ENCODE data around the gene GPR153. TPM values are rescaled to one million over a fixed set of nuclear protein-coding genes. Genes with fewer than 3 reads are reported as not detected.

The GPR153 gene
- total and polyA plus RNA-seq, 12 donors = 1.8 to 8.5 (median 3.6) TPM

GRCh38 chr1:6207075-6207885 is 53.6 kb downstream of the GPR153 start:
- DNase-seq = peak; percentile 32 to 42
- Histone ChIP-seq H3K9me3 (no peaks in the 10 kb centered on the region), H3K27me3 (peaks cover 0 to 44% (median 0%) of the 10 kb centered on the region in 7 donors), H3K36me3 (peaks cover 0 to 31% (median 3%) of the 10 kb centered on the region in 9 donors), H3K27ac (peak overlapping the region in 9 of 10 donors; percentile 90 to 99 (median 95)), H3K4me3 (peak overlapping the region; percentile 60 to 76 (median 68)), H3K4me1 (peaks cover 20 to 76% (median 48%) of the 10 kb centered on the region in 9 donors)
- intact Hi-C loops (cut with DNase I) = loop anchor here in 5 of 10 donors (5.0 to 10.0 kb wide), 3 partner anchors 35 to 215 kb away; partner anchors contain the start of genes HES3 (in 3 of the 5) and NPHP4 (in 1 of the 5)
- TF ChIP-seq CTCF (IDR thresholded peaks at IDR 0.05) = no peak
- 43 to 60% methylated on average over 19 of the region's 19 CpGs for WGBS, 2 donors
- ATAC-seq = peak; percentile 5 to 55 (median 31)

GRCh38 chr1:6206520-6206855 is 54.4 kb downstream of the GPR153 start:
- no peaks in the 10 kb centered on the region for H3K9me3 ChIP-seq
- ATAC-seq (peak in 1 of 8 donors; percentile 5), DNase-seq (peak in 1 of 2 donors; percentile 26)
- H3K4me3 ChIP-seq = peak overlapping the region; percentile 60 to 76 (median 68)
- H3K27ac ChIP-seq = peak overlapping the region; percentile 89 to 99 (median 95)
- peaks cover 20 to 68% (median 48%) of the 10 kb centered on the region in 9 donors for H3K4me1 ChIP-seq
- H3K36me3 ChIP-seq = peaks cover 0 to 23% (median 0%) of the 10 kb centered on the region in 9 donors
- H3K27me3 ChIP-seq = peaks cover 0 to 44% (median 0%) of the 10 kb centered on the region in 7 donors
- 14 to 30% methylated on average over 23 to 25 of the region's 25 CpGs for WGBS, 2 donors
- TF ChIP-seq CTCF (IDR thresholded peaks at IDR 0.05) = no peak
- intact Hi-C loops (cut with DNase I) = loop anchor here in 5 of 10 donors (5.0 to 10.0 kb wide), 3 partner anchors 36 to 214 kb away; partner anchors contain the start of genes HES3 (in 3 of the 5) and NPHP4 (in 1 of the 5)

- peaks cover 0 to 44% (median 0%) of the 10 kb centered on the region in 7 donors for H3K27me3 ChIP-seq
- no peaks in the 10 kb centered on the region for H3K9me3 ChIP-seq
- DNase-seq = peak; percentile 74 to 75
- peak within 1 kb of the TSS; percentile 60 to 76 (median 68) for H3K4me3 ChIP-seq
- WGBS, 2 donors = 2% methylated on average over 62 to 66 of the region's 66 CpGs
- no peak for TF ChIP-seq CTCF (IDR thresholded peaks at IDR 0.05)
- peaks cover 0 to 18% (median 0%) of the 10 kb centered on the region in 9 donors for H3K36me3 ChIP-seq
- peak; percentile 59 to 82 (median 72) for ATAC-seq
- peak within 1 kb of the TSS; percentile 89 to 99 (median 95) for H3K27ac ChIP-seq
- peaks cover 20 to 68% (median 48%) of the 10 kb centered on the region in 9 donors for H3K4me1 ChIP-seq
- intact Hi-C loops (cut with DNase I) = loop anchor here in 5 of 10 donors (5.0 to 10.0 kb wide), 3 partner anchors 36 to 214 kb away; partner anchors contain the start of genes HES3 (in 3 of the 5) and NPHP4 (in 1 of the 5)
Observed at GRCh38 chr1:6205849-6206519, 54.9 kb downstream of the GPR153 start, which contains the start of gene RNF207. Gene RNF207 (plus strand): TSS chr1:6206119. CDS start chr1:6206536, 417 bp downstream.

- no peak for TF ChIP-seq CTCF (IDR thresholded peaks at IDR 0.05)
- Histone ChIP-seq H3K4me1 (peaks cover 12 to 58% (median 54%) of the 10 kb centered on the region in 9 donors), H3K27ac (no peak overlapping the region)
Observed at GRCh38 chr1:6202256-6202655, 58.6 kb downstream of the GPR153 start.

More at GRCh38 chr1:6202256-6202655, 58.6 kb downstream of the GPR153 start:
- intact Hi-C loops (cut with DNase I) = loop anchor here in 1 of 10 donors (5.0 to 10.0 kb wide), 2 partner anchors 35 to 147 kb away; partner anchors contain the start of gene ICMT
- Histone ChIP-seq H3K9me3 (no peaks in the 10 kb centered on the region), H3K4me3 (no peak overlapping the region), H3K36me3 (peaks cover 0 to 6% (median 0%) of the 10 kb centered on the region in 9 donors), H3K27me3 (peaks cover 0 to 26% (median 0%) of the 10 kb centered on the region in 7 donors)
- ATAC-seq (no peak), DNase-seq (no peak)
- 89 to 92% methylated on average over 7 of the region's 7 CpGs for WGBS, 2 donors
